Ovary (tissue), 3 donors: ENCODE measurements around the gene CDH22.

Experiments used
- CTCF ChIP-seq, 3 donors: fragments of 450-650 bp in 2 of 3; fragments of 200-600 bp in 1 of 3; IDR thresholded peaks; one replicate each; pipeline versions ENCODE4 v1.5.1 to v1.8.0; 2016 to 2022; ENCODE audit warnings: antibody characterized with exemption in 3 of 3, mild to moderate bottlenecking in 1 of 3
- EP300 ChIP-seq: sonication (generic); formaldehyde crosslinking; IDR thresholded peaks from one replicate; pipeline ENCODE4 v1.6.1; 2017; ENCODE audit warnings: antibody characterized with exemption
- POLR2A ChIP-seq: fragments of 450-650 bp; IDR thresholded peaks from one replicate; pipeline ENCODE4 v1.6.1; 2017; ENCODE audit warnings: antibody characterized with exemption, mild to moderate bottlenecking, moderate library complexity
- donor health status: DM: no; HTN: no; CAD: no.

GRCh38 chr20:46172961-46173536 is 135.2 kb downstream of the CDH22 start:
- TF ChIP-seq CTCF (IDR thresholded peaks at IDR 0.05) (no peak), EP300 (no peak), POLR2A (no peak)
